GM19455 (cell line): Measurements from ENCODE around the gene TERT.

Source experiments
- ATAC-seq: cut with Tn5 transposase; IDR thresholded peaks from one replicate; pipeline ENCODE4 v1.9.1; 2021; ENCODE audit not compliant: unreplicated experiment

Gene TERT

GRCh38 chr5:1265026-1265425, 29.8 kb downstream of the TERT start:
- ATAC-seq = no peak

- no peak for ATAC-seq
Measured at GRCh38 chr5:1264211-1264610, 30.7 kb downstream of the TERT start.

GRCh38 chr5:1262381-1262780, 32.5 kb downstream of the TERT start:
- no peak for ATAC-seq

- no peak for ATAC-seq
Measured at GRCh38 chr5:1261643-1262042, 33.2 kb downstream of the TERT start.

GRCh38 chr5:1259806-1260480, 34.9 kb downstream of the TERT start:
- ATAC-seq = no peak

- no peak for ATAC-seq
Measured at GRCh38 chr5:1257841-1258240, 37.0 kb downstream of the TERT start.

GRCh38 chr5:1257363-1257762, 37.5 kb downstream of the TERT start:
- no peak for ATAC-seq

GRCh38 chr5:1256776-1257175, 38.1 kb downstream of the TERT start:
- no peak for ATAC-seq

GRCh38 chr5:1255081-1255561, 39.7 kb downstream of the TERT start:
- no peak for ATAC-seq

GRCh38 chr5:1254196-1254595, 40.7 kb downstream of the TERT start:
- ATAC-seq = no peak

GRCh38 chr5:1253456-1254105, 41.3 kb downstream of the TERT start:
- ATAC-seq = no peak

GRCh38 chr5:1252681-1253080, 42.2 kb downstream of the TERT start:
- ATAC-seq = no peak

GRCh38 chr5:1251678-1252580, 42.9 kb downstream of the TERT start:
- no peak for ATAC-seq

GRCh38 chr5:1249366-1250280, 45.2 kb downstream of the TERT start:
- no peak for ATAC-seq

GRCh38 chr5:1247811-1248210, 47.1 kb downstream of the TERT start:
- no peak for ATAC-seq

GRCh38 chr5:1246711-1247431, 48.0 kb downstream of the TERT start:
- no peak for ATAC-seq

- no peak for ATAC-seq
Measured at GRCh38 chr5:1245905-1246576, 48.8 kb downstream of the TERT start.

- no peak for ATAC-seq
Measured at GRCh38 chr5:1244976-1245375, 49.9 kb downstream of the TERT start.

GRCh38 chr5:1244255-1244654, 50.6 kb downstream of the TERT start:
- no peak for ATAC-seq
